GM21360 (cell line): ENCODE measurements around the gene ASB5.

Experiments used
- ATAC-seq: cut with Tn5 transposase; IDR thresholded peaks from one replicate; pipeline ENCODE4 v1.9.1; 2021; ENCODE audit warnings: mild to moderate bottlenecking, moderate library complexity; ENCODE audit not compliant: unreplicated experiment

Gene ASB5

DNA sequence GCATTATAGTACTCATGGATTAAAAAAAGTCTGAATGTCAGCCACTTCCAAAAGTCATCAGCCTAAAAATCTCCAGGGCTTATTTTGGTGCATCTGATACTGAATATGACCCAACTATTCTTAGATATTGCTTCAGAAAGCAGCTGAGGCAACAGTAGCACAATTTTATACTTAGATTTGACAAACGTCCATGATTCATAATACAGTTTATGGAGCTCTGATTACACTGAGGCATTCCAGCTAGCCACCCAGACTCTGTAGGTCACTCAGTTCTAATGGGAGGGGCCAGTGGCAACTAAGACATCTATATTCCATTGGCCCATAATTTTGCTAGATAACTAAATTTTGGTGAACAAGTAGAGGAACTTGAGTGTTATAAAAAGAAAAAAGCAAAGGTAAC is 84.0 kb downstream of the ASB5 start:
- no peak for ATAC-seq
